MV-4-11 (cell line): Measurements from ENCODE around the gene ANO10.

Source experiments
- DNase-seq: peaks from one replicate; lab custom pipeline; 2025; lab: John Stamatoyannopoulos, UW

Gene ANO10

GRCh38 chr3:43413676-43414368 lies 208.0 kb downstream of the ANO10 start:
- DNase-seq: no peak

- DNase-seq: no peak
These were observed 210.4 kb downstream of the ANO10 start for GRCh38 chr3:43411429-43411828.

GRCh38 chr3:43410592-43410991 lies 211.2 kb downstream of the ANO10 start:
- no peak for DNase-seq

GRCh38 chr3:43409506-43409905 lies 212.3 kb downstream of the ANO10 start:
- DNase-seq: no peak

GRCh38 chr3:43406643-43407023 lies 215.2 kb downstream of the ANO10 start:
- no peak for DNase-seq

GRCh38 chr3:43405888-43406642 lies 215.7 kb downstream of the ANO10 start:
- peak; percentile 46 for DNase-seq

GRCh38 chr3:43400781-43401730 lies 220.8 kb downstream of the ANO10 start:
- DNase-seq: no peak

GRCh38 chr3:43400167-43400566 lies 221.6 kb downstream of the ANO10 start:
- no peak for DNase-seq

GRCh38 chr3:43399034-43399433 lies 222.8 kb downstream of the ANO10 start:
- DNase-seq: no peak

- DNase-seq: no peak
These were observed 227.7 kb downstream of the ANO10 start for GRCh38 chr3:43394041-43394554.

- no peak for DNase-seq
These were observed 230.2 kb downstream of the ANO10 start for GRCh38 chr3:43391621-43392020.

- no peak for DNase-seq
These were observed 231.6 kb downstream of the ANO10 start for GRCh38 chr3:43390255-43390588.

GRCh38 chr3:43389388-43390254 lies 232.2 kb downstream of the ANO10 start:
- DNase-seq: peak; percentile 92

- DNase-seq: no peak
These were observed 232.9 kb downstream of the ANO10 start for GRCh38 chr3:43388915-43389314.

GRCh38 chr3:43388175-43388574 lies 233.6 kb downstream of the ANO10 start:
- DNase-seq: no peak

GRCh38 chr3:43379343-43379742 lies 242.5 kb downstream of the ANO10 start:
- DNase-seq: no peak

- DNase-seq: peak; percentile 33
These were observed 243.5 kb downstream of the ANO10 start for GRCh38 chr3:43378066-43378935.

GRCh38 chr3:43373560-43373928 lies 248.3 kb downstream of the ANO10 start:
- DNase-seq: no peak

- no peak for DNase-seq
These were observed 248.8 kb downstream of the ANO10 start for GRCh38 chr3:43372809-43373559.
